Cortex of kidney (tissue), 1 donor: ENCODE measurements around the gene AFAP1L2.

Experiments used
- DNase-seq: peaks from one replicate; lab custom pipeline; 2025; lab: John Stamatoyannopoulos, UW

Gene AFAP1L2

GRCh38 chr10:114404171-114405010 is at the start of gene AFAP1L2:
Gene AFAP1L2 (minus strand): TSS chr10:114404502. CDS start chr10:114404455, 47 bp downstream.
- no peak for DNase-seq

DNA sequence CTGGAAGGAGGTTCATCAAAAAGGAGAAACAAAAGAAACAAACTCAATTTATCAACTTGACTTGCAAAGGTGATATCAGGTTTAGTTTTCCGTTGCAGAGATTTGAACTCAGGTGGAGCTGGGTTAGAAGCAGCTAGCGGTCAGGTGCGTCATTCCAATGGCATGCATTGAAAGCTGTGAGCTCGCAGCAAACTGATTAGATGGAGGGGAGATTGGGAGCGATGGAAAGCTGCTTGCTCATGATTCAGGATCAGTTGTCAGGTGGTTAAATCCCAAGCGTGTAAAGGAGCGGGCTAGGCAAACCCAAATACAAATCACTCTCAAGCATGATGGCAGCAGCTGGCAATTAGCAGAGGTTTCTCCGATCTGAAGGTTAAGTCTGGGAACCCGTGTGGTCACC is 49.3 kb upstream of the AFAP1L2 start:
- no peak for DNase-seq

DNA sequence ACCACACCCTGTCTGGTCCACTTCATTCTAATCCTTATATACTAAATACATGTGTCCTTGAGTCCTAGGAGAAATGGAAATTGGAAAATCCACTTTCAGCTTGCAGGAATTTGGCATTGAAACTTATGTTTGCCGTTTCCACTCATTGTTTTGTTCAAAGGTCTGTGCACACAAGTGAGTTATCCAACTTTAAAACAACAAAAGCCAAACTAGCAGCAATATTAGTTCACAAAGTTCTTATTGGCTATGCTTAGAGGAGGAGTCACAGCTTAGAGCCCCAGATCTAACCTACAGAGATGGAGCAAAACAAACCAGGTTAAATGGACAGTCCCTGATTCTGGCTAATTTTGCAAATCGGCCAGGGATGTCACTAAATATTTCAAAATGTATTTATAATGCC is 44.6 kb upstream of the AFAP1L2 start:
- DNase-seq, result no peak

DNA sequence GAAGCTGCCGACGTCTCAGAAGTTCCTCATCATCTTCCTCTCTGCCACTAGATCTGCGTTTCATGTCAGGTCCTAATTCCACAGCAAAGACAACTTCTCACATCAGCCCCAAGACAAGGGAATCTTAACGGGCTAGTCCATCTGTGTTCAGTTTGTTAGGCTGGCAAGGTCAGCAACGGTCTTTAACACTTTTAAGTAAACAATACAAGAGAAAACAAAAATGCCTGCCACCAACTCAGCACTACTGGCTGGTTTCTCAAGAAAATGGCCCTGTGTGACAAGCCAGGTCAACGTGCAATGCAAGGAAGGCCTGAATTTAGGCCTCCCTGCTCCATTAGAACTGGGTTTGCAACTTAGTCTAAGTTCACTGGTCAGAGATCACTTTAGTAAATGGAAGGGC is 41.0 kb upstream of the AFAP1L2 start:
- no peak for DNase-seq

DNA sequence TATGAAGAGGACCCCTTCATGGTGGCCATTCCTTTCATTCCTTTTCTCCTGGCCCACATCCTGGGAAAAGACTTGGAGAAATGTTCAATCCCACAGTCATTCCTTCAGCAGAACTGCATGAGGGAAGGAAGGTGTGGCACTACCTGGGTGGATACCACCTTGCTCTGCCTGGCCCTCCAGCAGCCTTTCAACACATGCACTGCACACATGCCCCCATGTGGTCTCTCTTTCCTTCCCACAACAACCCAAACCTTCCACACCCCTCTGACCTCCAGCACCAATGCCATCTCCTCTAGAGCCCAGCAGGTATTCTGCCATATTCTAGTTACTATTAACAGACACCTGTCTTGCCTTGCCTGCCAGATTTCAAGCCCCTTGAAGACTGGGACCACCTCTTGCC is 40.5 kb upstream of the AFAP1L2 start:
- DNase-seq, result no peak

GRCh38 chr10:114442091-114442630 is 37.9 kb upstream of the AFAP1L2 start:
- DNase-seq, result no peak

- no peak for DNase-seq
Measured at GRCh38 chr10:114441107-114441506, 36.8 kb upstream of the AFAP1L2 start.

GRCh38 chr10:114437473-114438292 is 33.4 kb upstream of the AFAP1L2 start:
- DNase-seq, result no peak

GRCh38 chr10:114436941-114437340 is 32.6 kb upstream of the AFAP1L2 start:
- DNase-seq, result no peak

- no peak for DNase-seq
Measured at GRCh38 chr10:114432566-114433093, 28.3 kb upstream of the AFAP1L2 start.

DNA sequence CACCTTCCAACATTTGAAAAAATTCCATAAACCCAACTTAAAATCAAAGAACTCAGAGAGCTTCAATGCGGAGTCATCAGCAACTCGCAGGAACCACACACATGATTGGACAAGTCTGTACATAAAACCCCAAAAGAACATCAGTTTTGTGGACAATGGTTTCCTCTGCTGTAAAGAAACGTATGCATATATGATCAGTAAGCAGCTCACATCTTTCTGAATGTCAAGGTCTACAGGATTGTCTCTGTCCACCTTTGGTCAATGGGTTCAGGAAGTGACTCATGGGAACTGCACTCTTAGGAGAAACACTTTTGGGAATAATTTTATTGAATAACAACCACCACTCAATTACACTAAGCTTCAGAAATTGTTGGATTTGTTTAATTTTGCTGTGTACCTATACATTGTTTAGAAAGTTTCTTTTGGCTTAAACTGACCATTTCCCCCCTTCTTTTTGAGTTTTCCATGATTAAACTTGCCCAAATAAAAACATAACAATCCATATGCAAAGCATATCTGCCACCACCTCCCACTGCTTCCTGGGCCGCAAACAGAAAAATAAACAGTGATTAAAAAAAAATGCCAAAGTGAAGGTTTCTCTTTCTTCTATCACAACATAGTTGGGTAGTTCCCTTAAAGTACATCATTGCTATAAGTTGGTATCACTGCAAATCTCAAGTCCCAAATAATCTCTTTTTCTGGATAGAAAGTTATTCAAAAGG is 27.3 kb upstream of the AFAP1L2 start:
- DNase-seq, result no peak

GRCh38 chr10:114430688-114431413 is 26.5 kb upstream of the AFAP1L2 start:
- no peak for DNase-seq

- DNase-seq, result no peak
Measured at GRCh38 chr10:114429581-114430335, 25.5 kb upstream of the AFAP1L2 start.

GRCh38 chr10:114427124-114427852 is 23.0 kb upstream of the AFAP1L2 start:
- no peak for DNase-seq

DNA sequence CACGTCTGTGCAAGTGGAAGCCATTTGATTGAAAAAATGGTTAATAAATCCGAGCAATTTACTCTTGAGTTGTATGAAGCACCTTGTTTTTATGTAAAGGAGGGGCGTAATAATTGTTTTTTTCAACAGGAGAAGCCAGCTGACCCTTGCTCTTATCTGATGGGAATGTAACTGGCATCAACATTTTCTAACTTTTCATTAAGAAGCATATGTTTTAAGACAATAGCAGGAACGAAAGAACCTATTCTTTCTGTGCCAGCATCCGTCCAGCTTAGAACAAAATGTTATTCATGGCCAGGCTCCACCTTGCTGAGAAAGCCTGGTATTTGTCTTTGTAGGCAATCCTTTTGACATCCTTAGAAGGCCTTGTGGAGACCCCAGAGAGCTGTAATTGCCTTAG is 22.2 kb upstream of the AFAP1L2 start:
- no peak for DNase-seq

- no peak for DNase-seq
Measured at GRCh38 chr10:114420811-114421485, 16.6 kb upstream of the AFAP1L2 start.

GRCh38 chr10:114418109-114418508 is 13.8 kb upstream of the AFAP1L2 start:
- DNase-seq, result no peak

- DNase-seq, result no peak
Measured at GRCh38 chr10:114412907-114413797, 8.8 kb upstream of the AFAP1L2 start.
